ENCODE data around the gene CACUL1. TPM values are rescaled to one million over a fixed set of nuclear protein-coding genes. Genes with fewer than 3 reads are reported as not detected.

Gene CACUL1
- total RNA-seq, 1 experiment from 2014 or later: 31.9 TPM

DNA sequence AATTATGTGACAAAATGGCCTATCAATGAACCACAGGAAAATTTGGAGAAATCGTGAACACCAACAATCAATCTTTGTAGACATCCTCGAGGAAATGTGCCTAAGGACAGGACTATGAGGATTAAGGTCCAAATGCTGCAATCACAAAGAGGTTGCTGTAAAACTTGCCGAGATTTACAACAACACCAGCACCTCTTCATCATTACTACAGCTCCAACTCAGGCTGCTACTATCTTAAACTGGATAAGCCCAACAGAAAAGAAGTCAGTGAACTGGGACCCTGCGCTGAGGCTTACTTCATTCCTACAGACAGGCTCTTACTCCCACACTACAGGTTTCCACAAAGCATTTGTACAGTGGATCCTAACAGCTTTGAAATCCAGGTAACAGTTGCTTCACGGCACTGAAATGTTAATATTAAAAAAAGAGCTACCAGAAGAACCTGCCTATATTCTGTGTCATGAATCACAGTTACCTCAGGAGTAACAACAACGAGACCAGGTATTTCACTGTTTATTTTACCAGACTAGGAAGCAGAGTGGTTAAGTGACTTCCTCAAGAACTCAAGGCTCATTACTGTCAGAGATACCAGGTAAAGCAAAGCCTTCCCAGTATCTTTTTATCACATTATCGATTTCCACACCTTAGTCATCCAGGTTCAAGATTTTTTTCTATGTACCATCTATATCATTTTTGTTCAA is 23.9 kb downstream of the CACUL1 start:
- TF ChIP-seq EZH2 (IDR thresholded peaks at IDR 0.05; ENCODE audit: borderline replicate concordance, low read depth, low read length, poor library complexity, severe bottlenecking): no peak
- TF ChIP-seq, protein P1, sequence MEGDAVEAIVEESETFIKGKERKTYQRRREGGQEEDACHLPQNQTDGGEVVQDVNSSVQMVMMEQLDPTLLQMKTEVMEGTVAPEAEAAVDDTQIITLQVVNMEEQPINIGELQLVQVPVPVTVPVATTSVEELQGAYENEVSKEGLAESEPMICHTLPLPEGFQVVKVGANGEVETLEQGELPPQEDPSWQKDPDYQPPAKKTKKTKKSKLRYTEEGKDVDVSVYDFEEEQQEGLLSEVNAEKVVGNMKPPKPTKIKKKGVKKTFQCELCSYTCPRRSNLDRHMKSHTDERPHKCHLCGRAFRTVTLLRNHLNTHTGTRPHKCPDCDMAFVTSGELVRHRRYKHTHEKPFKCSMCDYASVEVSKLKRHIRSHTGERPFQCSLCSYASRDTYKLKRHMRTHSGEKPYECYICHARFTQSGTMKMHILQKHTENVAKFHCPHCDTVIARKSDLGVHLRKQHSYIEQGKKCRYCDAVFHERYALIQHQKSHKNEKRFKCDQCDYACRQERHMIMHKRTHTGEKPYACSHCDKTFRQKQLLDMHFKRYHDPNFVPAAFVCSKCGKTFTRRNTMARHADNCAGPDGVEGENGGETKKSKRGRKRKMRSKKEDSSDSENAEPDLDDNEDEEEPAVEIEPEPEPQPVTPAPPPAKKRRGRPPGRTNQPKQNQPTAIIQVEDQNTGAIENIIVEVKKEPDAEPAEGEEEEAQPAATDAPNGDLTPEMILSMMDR (conservative IDR thresholded peaks at IDR 0.05; ENCODE audit: low read depth, low read length): no peak
- Histone ChIP-seq H3K9me3 (ENCODE audit: low read depth, low read length, poor library complexity, severe bottlenecking) (no peaks in the 10 kb centered on the region), H3K36me3 (ENCODE audit: insufficient read depth, low read length, poor library complexity, severe bottlenecking) (no peaks in the 10 kb centered on the region), H3K4me1 (ENCODE audit: insufficient read depth, low read length, poor library complexity, severe bottlenecking) (peaks cover 12% of the 10 kb centered on the region), H3K27ac (ENCODE audit: low read depth, low read length, poor library complexity, severe bottlenecking) (no peak overlapping the region), H3K4me3 (ENCODE audit: low read depth, low read length, poor library complexity, severe bottlenecking) (no peak overlapping the region), H3K27me3 (replicated peaks; ENCODE audit: insufficient read depth, low read depth, low read length, poor library complexity) (no peaks in the 10 kb centered on the region)
- DNase-seq (ENCODE audit: low spot score): no peak
- ChIA-PET POLR2A (ENCODE audit: low non-redundant PET) (no interaction called here), CTCF (no interaction called here)
- no TSS peak for BruUV-seq (replicated peaks)
- intact Hi-C loops (cut with micrococcal nuclease; ENCODE audit: unreplicated experiment): no loop called here

DNA sequence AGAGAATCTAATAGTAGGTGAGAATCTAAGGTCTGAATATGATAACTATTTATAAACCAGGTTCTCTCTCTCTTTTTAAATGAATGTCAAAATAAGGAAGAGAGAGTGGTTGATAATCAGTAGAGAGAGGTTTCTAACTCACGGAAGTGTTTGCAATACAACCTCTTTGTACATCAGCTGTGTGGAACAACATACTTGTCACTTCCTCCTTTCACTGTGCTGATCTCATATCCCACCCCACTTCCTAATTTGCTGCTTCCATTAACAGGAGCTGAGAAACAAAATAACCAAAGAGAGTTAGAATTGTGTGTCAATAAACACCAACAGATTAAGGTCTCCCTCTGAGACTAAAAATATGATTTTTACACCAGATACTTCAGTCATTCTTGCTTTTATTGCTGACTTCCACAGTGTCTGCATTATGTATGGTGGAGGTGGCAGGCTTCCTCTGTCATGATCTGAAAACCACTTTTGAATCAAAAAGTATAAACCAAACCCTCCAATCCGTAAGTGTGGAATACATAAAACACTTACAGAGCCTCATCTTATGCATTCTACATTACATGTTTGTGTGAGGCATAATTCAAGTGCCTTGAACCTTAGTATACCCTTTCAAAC is 25.0 kb downstream of the CACUL1 start:
- DNase-seq (ENCODE audit: low spot score): no peak
- CTCF ChIA-PET: no interaction called here
- H3K9me3 ChIP-seq (ENCODE audit: low read depth, low read length, poor library complexity, severe bottlenecking): no peaks in the 10 kb centered on the region
- no peak overlapping the region for H3K27ac ChIP-seq (ENCODE audit: low read depth, low read length, poor library complexity, severe bottlenecking)
- no peaks in the 10 kb centered on the region for H3K36me3 ChIP-seq (ENCODE audit: insufficient read depth, low read length, poor library complexity, severe bottlenecking)
- intact Hi-C loops (cut with micrococcal nuclease; ENCODE audit: unreplicated experiment): no loop called here
- H3K4me1 ChIP-seq (ENCODE audit: insufficient read depth, low read length, poor library complexity, severe bottlenecking): peaks cover 8% of the 10 kb centered on the region
- POLR2A ChIA-PET (ENCODE audit: low non-redundant PET): no interaction called here
- H3K4me3 ChIP-seq (ENCODE audit: low read depth, low read length, poor library complexity, severe bottlenecking): no peak overlapping the region
- H3K27me3 ChIP-seq (replicated peaks; ENCODE audit: insufficient read depth, low read depth, low read length, poor library complexity): no peaks in the 10 kb centered on the region
- no peak for TF ChIP-seq EZH2 (IDR thresholded peaks at IDR 0.05; ENCODE audit: borderline replicate concordance, low read depth, low read length, poor library complexity, severe bottlenecking)
- TF ChIP-seq, protein P1 (conservative IDR thresholded peaks at IDR 0.05; ENCODE audit: low read depth, low read length): no peak
- no TSS peak for BruUV-seq (replicated peaks)

DNA sequence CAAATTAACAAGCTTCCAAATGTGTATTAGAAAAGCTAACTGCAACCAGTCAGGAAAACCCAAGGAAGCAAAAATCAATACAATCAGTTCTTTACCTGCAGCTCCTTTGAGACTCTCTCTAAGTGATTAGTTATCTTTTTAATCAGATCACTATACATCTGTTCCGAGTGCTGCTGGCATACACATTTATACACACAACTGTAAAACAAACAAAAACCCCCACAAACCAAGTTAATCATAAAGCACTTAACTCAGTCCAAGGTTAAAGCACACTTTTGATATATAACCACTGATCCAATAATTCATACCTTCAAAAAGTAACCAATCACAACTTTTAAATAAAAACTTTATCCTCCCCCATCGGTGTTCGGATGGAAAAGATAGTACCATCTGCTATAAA is 25.6 kb downstream of the CACUL1 start:
- intact Hi-C loops (cut with micrococcal nuclease; ENCODE audit: unreplicated experiment): no loop called here
- ChIA-PET CTCF (no interaction called here), POLR2A (ENCODE audit: low non-redundant PET) (no interaction called here)
- no peak overlapping the region for H3K27ac ChIP-seq (ENCODE audit: low read depth, low read length, poor library complexity, severe bottlenecking)
- H3K36me3 ChIP-seq (ENCODE audit: insufficient read depth, low read length, poor library complexity, severe bottlenecking): no peaks in the 10 kb centered on the region
- H3K4me1 ChIP-seq (ENCODE audit: insufficient read depth, low read length, poor library complexity, severe bottlenecking): peaks cover 3% of the 10 kb centered on the region
- H3K9me3 ChIP-seq (ENCODE audit: low read depth, low read length, poor library complexity, severe bottlenecking): no peaks in the 10 kb centered on the region
- no peak for DNase-seq (ENCODE audit: low spot score)
- no TSS peak for BruUV-seq (replicated peaks)
- no peak overlapping the region for H3K4me3 ChIP-seq (ENCODE audit: low read depth, low read length, poor library complexity, severe bottlenecking)
- no peaks in the 10 kb centered on the region for H3K27me3 ChIP-seq (replicated peaks; ENCODE audit: insufficient read depth, low read depth, low read length, poor library complexity)
- TF ChIP-seq EZH2 (IDR thresholded peaks at IDR 0.05; ENCODE audit: borderline replicate concordance, low read depth, low read length, poor library complexity, severe bottlenecking): no peak
- TF ChIP-seq, protein P1 (conservative IDR thresholded peaks at IDR 0.05; ENCODE audit: low read depth, low read length): no peak

All from A673 (cell line).